K562 (cell line): ENCODE data around the gene HK1.

Source experiments
- BCOR ChIP-seq: fragments of 450-650 bp; IDR thresholded peaks from 2 replicates; pipeline ENCODE4 v1.6.1; 2016
- IRF1 ChIP-seq: sonication (generic); formaldehyde crosslinking; IDR thresholded peaks from 2 replicates; pipeline ENCODE4 v1.8.0; 2022; ENCODE audit warnings: missing genetic modification reagents, mild to moderate bottlenecking, borderline replicate concordance
- JUND ChIP-seq, 2 experiments: IDR thresholded peaks; 2 replicates in 1 of 2; 3 replicates in 1 of 2; pipeline ENCODE4 v1.6.1; 2011; ENCODE audit warnings: borderline replicate concordance in 2 of 2, low read depth in 2 of 2, low read length in 2 of 2, improper control_type of control experiment in 1 of 2, missing biosample characterization in 1 of 2, missing genetic modification characterization in 1 of 2, missing genetic modification reagents in 1 of 2
- RBM39 ChIP-seq: fragments of 200-400 bp; formaldehyde crosslinking; optimal IDR thresholded peaks from 2 replicates; pipeline ENCODE3; 2018; ENCODE audit warnings: low read depth, low read length
- SNAPC5 ChIP-seq: fragments of 250-450 bp; sonication (Bioruptor Pico); IDR thresholded peaks from 2 replicates; pipeline ENCODE4 v1.8.0; 2021; ENCODE audit warnings: moderate library complexity, mild to moderate bottlenecking, inconsistent platforms
- ZBTB11 ChIP-seq, 3 experiments: fragments of 200-800 bp in 1 of 3; fragments of 250-450 bp in 1 of 3; fragments of 450-650 bp in 1 of 3; sonication (Bioruptor Pico) in 1 of 3; sonication (Bioruptor generic) in 1 of 3; formaldehyde crosslinking in 1 of 3; IDR thresholded peaks; 2 replicates each; pipeline versions ENCODE4 v1.6.1 to v1.8.0; 2016 to 2022; ENCODE audit warnings: mild to moderate bottlenecking in 2 of 3, missing genetic modification characterization in 2 of 3, missing compliant biosample characterization in 1 of 3, moderate library complexity in 1 of 3

- TF ChIP-seq RBM39 (no peak), BCOR (peak; percentile 84), IRF1 (CRISPR knock-in tag) (no peak), JUND (IDR thresholded peaks at IDR 0.05; ENCODE audit: borderline replicate concordance, low read depth, low read length) (no peak), JUND (tag; IDR thresholded peaks at IDR 0.05; ENCODE audit: borderline replicate concordance, low read depth, low read length) (no peak), ZBTB11 (CRISPR knock-in tag; IDR thresholded peaks at IDR 0.05) (no peak), SNAPC5 (CRISPR knock-in tag) (no peak)
Observed at GRCh38 chr10:69307434-69307833, 29.1 kb downstream of the HK1 start.
